GM12878 (cell line): ENCODE results near the gene DAD1. TPM values are rescaled to one million over a fixed set of nuclear protein-coding genes. Genes with fewer than 3 reads are reported as not detected.

ENCODE experiments used
- ATAC-seq: fragments of 200-7000 bp; cut with Tn5 transposase; 3 replicates; pipeline ENCODE4 v1.9.1; 2020; ENCODE audit warnings: mild to moderate bottlenecking, moderate library complexity
- BruUV-seq: library from RNA; stranded (reverse); fragments of 400-500 nt; replicated peaks from 2 replicates; lab custom pipeline; 2021; lab: Mats Ljungman, UMichigan
- CTCF ChIA-PET: fragments of 300-600 bp; sonication (Branson Sonifier 250); formaldehyde crosslinking; extraction: SDS; loops from one replicate; lab custom pipeline; 2021; ENCODE audit warnings: inconsistent platforms; lab: Yijun Ruan, JAX
- POLR2A ChIA-PET: fragments of 350-600 bp; formaldehyde crosslinking; extraction: SDS; loops from one replicate; lab custom pipeline; 2021; ENCODE audit warnings: inconsistent platforms; lab: Charles Lee
- RAD21 ChIA-PET: fragments of 300-600 bp; sonication (Branson Sonifier 250); formaldehyde crosslinking; loops from one replicate; lab custom pipeline; 2023; ENCODE audit warnings: antibody characterized with exemption; ENCODE audit not compliant: unreplicated experiment; lab: Charles Lee
- SMC1A ChIA-PET: fragments of 300-600 bp; sonication (Branson Sonifier 250); formaldehyde crosslinking; loops from one replicate; lab custom pipeline; 2023; ENCODE audit not compliant: unreplicated experiment, uncharacterized antibody; lab: Charles Lee
- DNase-seq: peaks from one replicate; pipeline ENCODE4 v3.0.0-alpha.2; 2011; ENCODE audit warnings: low read depth, low spot score
- FAIRE-seq: peaks from 3 replicates; lab custom pipeline; 2011; peaks lifted over from hg19 to GRCh38; lab: Jason Lieb, UNC
- H2AFZ ChIP-seq: 2 replicates; pipeline ENCODE4 v1.6.0; 2011; ENCODE audit warnings: low read depth, low read length, control low read depth; ENCODE audit not compliant: control insufficient read depth
- H3K27ac ChIP-seq: 2 replicates; pipeline ENCODE4 v1.5.1; 2011; ENCODE audit warnings: control low read depth; ENCODE audit not compliant: control insufficient read depth, insufficient read depth
- H3K27me3 ChIP-seq, 2 experiments: replicated peaks in 1 of 2; 2 replicates each; pipeline versions ENCODE4 v1.6.0 to v1.6.1; 2011; ENCODE audit warnings: low read length in 1 of 2; ENCODE audit not compliant: control insufficient read depth in 2 of 2, insufficient read depth in 2 of 2
- H3K36me3 ChIP-seq, 2 experiments: 2 replicates each; pipeline ENCODE4 v1.5.1; 2011; ENCODE audit warnings: low read length in 1 of 2; ENCODE audit not compliant: control insufficient read depth in 2 of 2, insufficient read depth in 2 of 2
- H3K4me1 ChIP-seq: 2 replicates; pipeline ENCODE4 v1.6.1; 2011; ENCODE audit warnings: mild to moderate bottlenecking, low read length, moderate library complexity, mixed read lengths; ENCODE audit not compliant: control insufficient read depth, insufficient read depth
- H3K4me2 ChIP-seq: 2 replicates; pipeline ENCODE4 v1.6.0; 2011; ENCODE audit warnings: control low read depth; ENCODE audit not compliant: control insufficient read depth, insufficient read depth
- H3K4me3 ChIP-seq: fragments of 200-600 bp; sonication (generic); 2 replicates; pipeline ENCODE4 v1.5.1; 2016
- H3K79me2 ChIP-seq: 2 replicates; pipeline ENCODE4 v1.6.0; 2011; ENCODE audit warnings: low read length; ENCODE audit not compliant: control insufficient read depth, insufficient read depth
- H3K9ac ChIP-seq: 2 replicates; pipeline ENCODE4 v1.8.0; 2011; ENCODE audit warnings: low read length, control low read depth, mixed read lengths; ENCODE audit not compliant: control insufficient read depth, insufficient read depth
- H3K9me3 ChIP-seq: replicated peaks from 3 replicates; pipeline ENCODE4 v1.5.1; 2011; ENCODE audit warnings: mild to moderate bottlenecking, low read length; ENCODE audit not compliant: control insufficient read depth, insufficient read depth
- H4K20me1 ChIP-seq: 2 replicates; pipeline ENCODE4 v1.6.0; 2011; ENCODE audit not compliant: control insufficient read depth, insufficient read depth
- BCLAF1 ChIP-seq: fragments of 450-650 bp; IDR thresholded peaks from 2 replicates; pipeline ENCODE4 v1.6.1; 2017; ENCODE audit warnings: antibody characterized with exemption, mild to moderate bottlenecking, moderate library complexity
- BRCA1 ChIP-seq: IDR thresholded peaks from 2 replicates; pipeline ENCODE4 v1.6.1; 2011; ENCODE audit warnings: low read depth, low read length, improper control_type of control experiment
- NFYA ChIP-seq: IDR thresholded peaks from 2 replicates; pipeline ENCODE4 v1.6.1; 2011; ENCODE audit warnings: low read depth, mild to moderate bottlenecking, low read length, improper control_type of control experiment, borderline replicate concordance
- NR2C1 ChIP-seq: fragments of 450-650 bp; IDR thresholded peaks from 2 replicates; pipeline ENCODE4 v1.6.1; 2017; ENCODE audit warnings: antibody characterized with exemption, mild to moderate bottlenecking, moderate library complexity
- POLR2A ChIP-seq: IDR thresholded peaks from 2 replicates; pipeline ENCODE4 v1.6.1; 2011; ENCODE audit warnings: low read depth, mild to moderate bottlenecking, low read length
- PRDM15 ChIP-seq: fragments of 450-650 bp; formaldehyde crosslinking; IDR thresholded peaks from 2 replicates; pipeline ENCODE4 v1.4.0; 2020; ENCODE audit warnings: mild to moderate bottlenecking, moderate library complexity
- SMC3 ChIP-seq: IDR thresholded peaks from 2 replicates; pipeline ENCODE4 v1.6.1; 2011; ENCODE audit warnings: low read length, improper control_type of control experiment, borderline replicate concordance
- SP1 ChIP-seq: IDR thresholded peaks from one replicate; pipeline ENCODE4 v1.6.1; 2011; ENCODE audit warnings: low read depth, low read length
- TCF7 ChIP-seq: IDR thresholded peaks from 2 replicates; pipeline ENCODE4 v1.6.1; 2014; ENCODE audit warnings: antibody characterized with exemption, borderline replicate concordance
- ZBTB4 ChIP-seq: fragments of 450-650 bp; formaldehyde crosslinking; IDR thresholded peaks from 2 replicates; pipeline ENCODE4 v1.4.0; 2022; ENCODE audit warnings: mild to moderate bottlenecking, moderate library complexity
- ZZZ3 ChIP-seq: IDR thresholded peaks from 2 replicates; pipeline ENCODE4 v1.6.1; 2011; ENCODE audit warnings: low read depth; ENCODE audit not compliant: control insufficient read depth, insufficient read length
- WGBS: methylation state at CpG from one replicate; pipeline ENCODE4 v1.1.6; 2016; ENCODE audit warnings: low lambda C conversion rate; ENCODE audit not compliant: insufficient replicate concordance, insufficient coverage; ENCODE audit errors: missing lambda C conversion rate; 5-methylcytosine and 5-hydroxymethylcytosine counted together
- in situ Hi-C: fragments of 300-500 bp; cut with MboI; formaldehyde crosslinking; loops from 9 replicates; pipeline ENCODE4 v1.14.3; 2018; ENCODE audit warnings: mixed read lengths
- intact Hi-C: fragments of 100-400 bp; cut with micrococcal nuclease; formaldehyde crosslinking; loops from one replicate; pipeline ENCODE4 v1.14.2; 2022; ENCODE audit not compliant: unreplicated experiment
- polyA plus RNA-seq, 11 experiments: library from polyadenylated mRNA; depleted of rRNA in 4 of 11; unstranded in 6 of 11; stranded (reverse) in 5 of 11; fragments of >200 nt; fragmentation: Nextera tagmentation in 4 of 11; fragmentation: Illumina TruSeq in 1 of 11; extraction: Ambion mirVana in 4 of 11; extraction: Trizol in 1 of 11; gene quantifications; 1 replicate in 1 of 11; 2 replicates in 10 of 11; pipeline versions ENCODE4 v1.2.1 to v1.2.3, GENCODE V29; 2011 to 2016; ENCODE audit warnings: inconsistent platforms in 2 of 11, missing spikeins in 2 of 11, low read depth in 1 of 11
- total RNA-seq, 4 experiments: library from RNA; depleted of rRNA in 3 of 4; stranded (reverse); fragments of >200 nt in 3 of 4; fragmentation: Illumina TruSeq in 1 of 4; extraction: Trizol in 1 of 4; gene quantifications; 2 replicates each; pipeline versions ENCODE4 v1.2.1 to v1.2.3, GENCODE V29; 2013 to 2021

Gene DAD1
- total and polyA plus RNA-seq, 10 of the 15 experiments (the other 5 are each of a cell fraction or from before 2014, with no cell fraction given): 161 to 920 (median 319) TPM

- SMC1A ChIA-PET: interaction anchor here (1.0 to 1.5 kb wide), 5 partner anchors 9 to 180 kb away, joined by 3 to 5 read pairs (median 4); partner anchors contain the start of gene OXA1L
- 27% methylated on average over 2 of the region's 2 CpGs for WGBS
- in situ Hi-C loops: no loop called here
- Histone ChIP-seq H2AFZ (no peak overlapping the region), H3K4me2 (no peak overlapping the region), H3K9ac (no peak overlapping the region), H3K27ac (no peak overlapping the region), H3K79me2 (peaks cover 4% of the 10 kb centered on the region), H3K4me3 (no peak overlapping the region), H3K36me3 (no peaks in the 10 kb centered on the region), H4K20me1 (no peaks in the 10 kb centered on the region), H3K9me3 (no peaks in the 10 kb centered on the region), H3K27me3 (no peaks in the 10 kb centered on the region; a peak in 1 of 4 replicates), H3K4me1 (no peaks in the 10 kb centered on the region; the same call in 1 of the 2 replicates)
- no TSS peak for BruUV-seq
- CTCF ChIA-PET: interaction anchor here (0.9 to 2.0 kb wide), 7 partner anchors 9 to 259 kb away, joined by 3 to 5 read pairs (median 4); no protein-coding TSS in a partner anchor
- RAD21 ChIA-PET: interaction anchor here (0.8 to 1.4 kb wide), 2 partner anchors 33 to 60 kb away, joined by 3 to 4 read pairs; no protein-coding TSS in a partner anchor
- DNase-seq (no peak), FAIRE-seq (no peak), ATAC-seq (no peak)
- TF ChIP-seq BCLAF1: no peak
- no peak for TF ChIP-seq ZZZ3
- TF ChIP-seq NFYA: no peak
- TF ChIP-seq TCF7: no peak
- no peak for TF ChIP-seq NR2C1
- no peak for TF ChIP-seq ZBTB4 (CRISPR knock-in tag)
- TF ChIP-seq SP1: no peak
- no peak for TF ChIP-seq BRCA1
- TF ChIP-seq SMC3: no peak
- TF ChIP-seq PRDM15: no peak
- no peak for TF ChIP-seq POLR2A
- POLR2A ChIA-PET: interaction anchor here (0.6 kb wide), 1 partner anchor 14 kb away, joined by 3 read pairs; no protein-coding TSS in a partner anchor
- intact Hi-C loops: no loop called here
Measured at GRCh38 chr14:22593601-22594000, 4.6 kb upstream of the DAD1 start.
